GM12878 (cell line): ENCODE data around the gene KLHL25. TPM values are rescaled to one million over a fixed set of nuclear protein-coding genes. Genes with fewer than 3 reads are reported as not detected.

Experiments used
- ATAC-seq: fragments of 200-7000 bp; cut with Tn5 transposase; 3 replicates; pipeline ENCODE4 v1.9.1; 2020; ENCODE audit warnings: mild to moderate bottlenecking, moderate library complexity
- BruUV-seq: library from RNA; stranded (reverse); fragments of 400-500 nt; replicated peaks from 2 replicates; lab custom pipeline; 2021; lab: Mats Ljungman, UMichigan
- CTCF ChIA-PET: fragments of 300-600 bp; sonication (Branson Sonifier 250); formaldehyde crosslinking; extraction: SDS; loops from one replicate; lab custom pipeline; 2021; ENCODE audit warnings: inconsistent platforms; lab: Yijun Ruan, JAX
- POLR2A ChIA-PET: fragments of 350-600 bp; formaldehyde crosslinking; extraction: SDS; loops from one replicate; lab custom pipeline; 2021; ENCODE audit warnings: inconsistent platforms; lab: Charles Lee
- RAD21 ChIA-PET: fragments of 300-600 bp; sonication (Branson Sonifier 250); formaldehyde crosslinking; loops from one replicate; lab custom pipeline; 2023; ENCODE audit warnings: antibody characterized with exemption; ENCODE audit not compliant: unreplicated experiment; lab: Charles Lee
- SMC1A ChIA-PET: fragments of 300-600 bp; sonication (Branson Sonifier 250); formaldehyde crosslinking; loops from one replicate; lab custom pipeline; 2023; ENCODE audit not compliant: unreplicated experiment, uncharacterized antibody; lab: Charles Lee
- DNase-seq: peaks from one replicate; pipeline ENCODE4 v3.0.0-alpha.2; 2011; ENCODE audit warnings: low read depth, low spot score
- FAIRE-seq: peaks from 3 replicates; lab custom pipeline; 2011; peaks lifted over from hg19 to GRCh38; lab: Jason Lieb, UNC
- H2AFZ ChIP-seq: 2 replicates; pipeline ENCODE4 v1.6.0; 2011; ENCODE audit warnings: low read depth, low read length, control low read depth; ENCODE audit not compliant: control insufficient read depth
- H3K27ac ChIP-seq: 2 replicates; pipeline ENCODE4 v1.5.1; 2011; ENCODE audit warnings: control low read depth; ENCODE audit not compliant: control insufficient read depth, insufficient read depth
- H3K27me3 ChIP-seq, 2 experiments: replicated peaks in 1 of 2; 2 replicates each; pipeline versions ENCODE4 v1.6.0 to v1.6.1; 2011; ENCODE audit warnings: low read length in 1 of 2; ENCODE audit not compliant: control insufficient read depth in 2 of 2, insufficient read depth in 2 of 2
- H3K36me3 ChIP-seq, 2 experiments: 2 replicates each; pipeline ENCODE4 v1.5.1; 2011; ENCODE audit warnings: low read length in 1 of 2; ENCODE audit not compliant: control insufficient read depth in 2 of 2, insufficient read depth in 2 of 2
- H3K4me1 ChIP-seq: 2 replicates; pipeline ENCODE4 v1.6.1; 2011; ENCODE audit warnings: mild to moderate bottlenecking, low read length, moderate library complexity, mixed read lengths; ENCODE audit not compliant: control insufficient read depth, insufficient read depth
- H3K4me2 ChIP-seq: 2 replicates; pipeline ENCODE4 v1.6.0; 2011; ENCODE audit warnings: control low read depth; ENCODE audit not compliant: control insufficient read depth, insufficient read depth
- H3K4me3 ChIP-seq: fragments of 200-600 bp; sonication (generic); 2 replicates; pipeline ENCODE4 v1.5.1; 2016
- H3K79me2 ChIP-seq: 2 replicates; pipeline ENCODE4 v1.6.0; 2011; ENCODE audit warnings: low read length; ENCODE audit not compliant: control insufficient read depth, insufficient read depth
- H3K9ac ChIP-seq: 2 replicates; pipeline ENCODE4 v1.8.0; 2011; ENCODE audit warnings: low read length, control low read depth, mixed read lengths; ENCODE audit not compliant: control insufficient read depth, insufficient read depth
- H3K9me3 ChIP-seq: replicated peaks from 3 replicates; pipeline ENCODE4 v1.5.1; 2011; ENCODE audit warnings: mild to moderate bottlenecking, low read length; ENCODE audit not compliant: control insufficient read depth, insufficient read depth
- H4K20me1 ChIP-seq: 2 replicates; pipeline ENCODE4 v1.6.0; 2011; ENCODE audit not compliant: control insufficient read depth, insufficient read depth
- BHLHE40 ChIP-seq, 2 experiments: fragments of 450-650 bp in 1 of 2; IDR thresholded peaks; 2 replicates each; pipeline ENCODE4 v1.6.1; 2011 to 2017; ENCODE audit warnings: low read depth in 2 of 2, borderline replicate concordance in 1 of 2, improper control_type of control experiment in 1 of 2, low read length in 1 of 2, mild to moderate bottlenecking in 1 of 2
- CHD4 ChIP-seq: fragments of 200-600 bp; sonication (generic); IDR thresholded peaks from 2 replicates; pipeline ENCODE4 v1.6.1; 2016; ENCODE audit warnings: mild to moderate bottlenecking
- MEF2B ChIP-seq: fragments of 450-650 bp; IDR thresholded peaks from 2 replicates; pipeline ENCODE4 v1.6.1; 2018; ENCODE audit warnings: mild to moderate bottlenecking, moderate library complexity; ENCODE audit not compliant: partially characterized antibody, poor library complexity, severe bottlenecking
- NR2F1 ChIP-seq: fragments of 450-650 bp; conservative IDR thresholded peaks from 2 replicates; pipeline ENCODE4 v1.6.1; 2017; ENCODE audit warnings: mild to moderate bottlenecking
- SMAD5 ChIP-seq: IDR thresholded peaks from 2 replicates; pipeline ENCODE4 v1.6.1; 2016; ENCODE audit warnings: antibody characterized with exemption, low read depth
- SUPT20H ChIP-seq: IDR thresholded peaks from 2 replicates; pipeline ENCODE4 v1.6.1; 2011; ENCODE audit warnings: low read depth, mild to moderate bottlenecking, low read length, moderate library complexity, borderline replicate concordance; ENCODE audit not compliant: control insufficient read depth
- ZBTB4 ChIP-seq: fragments of 450-650 bp; formaldehyde crosslinking; IDR thresholded peaks from 2 replicates; pipeline ENCODE4 v1.4.0; 2022; ENCODE audit warnings: mild to moderate bottlenecking, moderate library complexity
- ZNF274 ChIP-seq: IDR thresholded peaks from one replicate; pipeline ENCODE4 v1.8.0; 2011; ENCODE audit not compliant: insufficient read length, insufficient read depth
- ZNF384 ChIP-seq: IDR thresholded peaks from 2 replicates; pipeline ENCODE4 v1.6.1; 2012; ENCODE audit warnings: low read depth, mild to moderate bottlenecking, low read length, improper control_type of control experiment, borderline replicate concordance
- ZNF622 ChIP-seq: fragments of 450-650 bp; IDR thresholded peaks from 2 replicates; pipeline ENCODE4 v1.6.1; 2017; ENCODE audit warnings: mild to moderate bottlenecking, inconsistent platforms
- WGBS: methylation state at CpG from one replicate; pipeline ENCODE4 v1.1.6; 2016; ENCODE audit warnings: low lambda C conversion rate; ENCODE audit not compliant: insufficient replicate concordance, insufficient coverage; ENCODE audit errors: missing lambda C conversion rate; 5-methylcytosine and 5-hydroxymethylcytosine counted together
- in situ Hi-C: fragments of 300-500 bp; cut with MboI; formaldehyde crosslinking; loops from 9 replicates; pipeline ENCODE4 v1.14.3; 2018; ENCODE audit warnings: mixed read lengths
- intact Hi-C: fragments of 100-400 bp; cut with micrococcal nuclease; formaldehyde crosslinking; loops from one replicate; pipeline ENCODE4 v1.14.2; 2022; ENCODE audit not compliant: unreplicated experiment
- polyA plus RNA-seq, 11 experiments: library from polyadenylated mRNA; depleted of rRNA in 4 of 11; unstranded in 6 of 11; stranded (reverse) in 5 of 11; fragments of >200 nt; fragmentation: Nextera tagmentation in 4 of 11; fragmentation: Illumina TruSeq in 1 of 11; extraction: Ambion mirVana in 4 of 11; extraction: Trizol in 1 of 11; gene quantifications; 1 replicate in 1 of 11; 2 replicates in 10 of 11; pipeline versions ENCODE4 v1.2.1 to v1.2.3, GENCODE V29; 2011 to 2016; ENCODE audit warnings: inconsistent platforms in 2 of 11, missing spikeins in 2 of 11, low read depth in 1 of 11
- total RNA-seq, 4 experiments: library from RNA; depleted of rRNA in 3 of 4; stranded (reverse); fragments of >200 nt in 3 of 4; fragmentation: Illumina TruSeq in 1 of 4; extraction: Trizol in 1 of 4; gene quantifications; 2 replicates each; pipeline versions ENCODE4 v1.2.1 to v1.2.3, GENCODE V29; 2013 to 2021
- TF ChIP-seq, protein P1 (sequence below): fragments of 450-650 bp; IDR thresholded peaks from 2 replicates; pipeline ENCODE4 v1.6.1; 2017; ENCODE audit warnings: mild to moderate bottlenecking, low read depth, inconsistent platforms; ENCODE audit not compliant: poor library complexity, severe bottlenecking
- TF ChIP-seq, protein P2 (sequence below): fragments of 450-650 bp; IDR thresholded peaks from 2 replicates; pipeline ENCODE4 v1.6.1; 2017; ENCODE audit warnings: borderline replicate concordance
- TF ChIP-seq, protein P3 (sequence below): fragments of 450-650 bp; formaldehyde crosslinking; IDR thresholded peaks from 2 replicates; pipeline ENCODE4 v1.4.0; 2020; ENCODE audit warnings: mild to moderate bottlenecking, moderate library complexity

Gene KLHL25
- total and polyA plus RNA-seq, 10 of the 15 experiments (the other 5 are each of a cell fraction or from before 2014, with no cell fraction given): 0.04 to 3.0 (median 2.1) TPM; not detected in 1

GRCh38 chr15:85834651-85835050 lies 39.9 kb upstream of the KLHL25 start:
- ChIA-PET SMC1A (interaction anchor here (1.2 kb wide), 1 partner anchor 105 kb away, joined by 6 read pairs; no protein-coding TSS in a partner anchor), CTCF (interaction anchor here (1.1 kb wide), 1 partner anchor 12 kb away, joined by 3 read pairs; no protein-coding TSS in a partner anchor), POLR2A (no interaction called here), RAD21 (no interaction called here)
- H3K9ac ChIP-seq: no peak overlapping the region
- no peaks in the 10 kb centered on the region; a peak in 2 of 4 replicates for H3K27me3 ChIP-seq
- in situ Hi-C loops: loop anchor here (5.0 kb wide), 2 partner anchors 102 to 537 kb away; no protein-coding TSS in a partner anchor
- TF ChIP-seq, protein P1, sequence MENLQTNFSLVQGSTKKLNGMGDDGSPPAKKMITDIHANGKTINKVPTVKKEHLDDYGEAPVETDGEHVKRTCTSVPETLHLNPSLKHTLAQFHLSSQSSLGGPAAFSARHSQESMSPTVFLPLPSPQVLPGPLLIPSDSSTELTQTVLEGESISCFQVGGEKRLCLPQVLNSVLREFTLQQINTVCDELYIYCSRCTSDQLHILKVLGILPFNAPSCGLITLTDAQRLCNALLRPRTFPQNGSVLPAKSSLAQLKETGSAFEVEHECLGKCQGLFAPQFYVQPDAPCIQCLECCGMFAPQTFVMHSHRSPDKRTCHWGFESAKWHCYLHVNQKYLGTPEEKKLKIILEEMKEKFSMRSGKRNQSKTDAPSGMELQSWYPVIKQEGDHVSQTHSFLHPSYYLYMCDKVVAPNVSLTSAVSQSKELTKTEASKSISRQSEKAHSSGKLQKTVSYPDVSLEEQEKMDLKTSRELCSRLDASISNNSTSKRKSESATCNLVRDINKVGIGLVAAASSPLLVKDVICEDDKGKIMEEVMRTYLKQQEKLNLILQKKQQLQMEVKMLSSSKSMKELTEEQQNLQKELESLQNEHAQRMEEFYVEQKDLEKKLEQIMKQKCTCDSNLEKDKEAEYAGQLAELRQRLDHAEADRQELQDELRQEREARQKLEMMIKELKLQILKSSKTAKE: no peak
- TF ChIP-seq ZNF274 (no peak), SUPT20H (no peak), ZNF384 (no peak), BHLHE40 (IDR thresholded peaks at IDR 0.05; ENCODE audit: borderline replicate concordance in 1 of 2, low read depth in 2 of 2, low read length in 1 of 2) (no peak), ZBTB4 (no peak), ZNF622 (no peak), SMAD5 (no peak), MEF2B (no peak), NR2F1 (no peak), CHD4 (no peak)
- TF ChIP-seq, protein P2, sequence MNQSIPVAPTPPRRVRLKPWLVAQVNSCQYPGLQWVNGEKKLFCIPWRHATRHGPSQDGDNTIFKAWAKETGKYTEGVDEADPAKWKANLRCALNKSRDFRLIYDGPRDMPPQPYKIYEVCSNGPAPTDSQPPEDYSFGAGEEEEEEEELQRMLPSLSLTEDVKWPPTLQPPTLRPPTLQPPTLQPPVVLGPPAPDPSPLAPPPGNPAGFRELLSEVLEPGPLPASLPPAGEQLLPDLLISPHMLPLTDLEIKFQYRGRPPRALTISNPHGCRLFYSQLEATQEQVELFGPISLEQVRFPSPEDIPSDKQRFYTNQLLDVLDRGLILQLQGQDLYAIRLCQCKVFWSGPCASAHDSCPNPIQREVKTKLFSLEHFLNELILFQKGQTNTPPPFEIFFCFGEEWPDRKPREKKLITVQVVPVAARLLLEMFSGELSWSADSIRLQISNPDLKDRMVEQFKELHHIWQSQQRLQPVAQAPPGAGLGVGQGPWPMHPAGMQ: no peak
- TF ChIP-seq, protein P3, sequence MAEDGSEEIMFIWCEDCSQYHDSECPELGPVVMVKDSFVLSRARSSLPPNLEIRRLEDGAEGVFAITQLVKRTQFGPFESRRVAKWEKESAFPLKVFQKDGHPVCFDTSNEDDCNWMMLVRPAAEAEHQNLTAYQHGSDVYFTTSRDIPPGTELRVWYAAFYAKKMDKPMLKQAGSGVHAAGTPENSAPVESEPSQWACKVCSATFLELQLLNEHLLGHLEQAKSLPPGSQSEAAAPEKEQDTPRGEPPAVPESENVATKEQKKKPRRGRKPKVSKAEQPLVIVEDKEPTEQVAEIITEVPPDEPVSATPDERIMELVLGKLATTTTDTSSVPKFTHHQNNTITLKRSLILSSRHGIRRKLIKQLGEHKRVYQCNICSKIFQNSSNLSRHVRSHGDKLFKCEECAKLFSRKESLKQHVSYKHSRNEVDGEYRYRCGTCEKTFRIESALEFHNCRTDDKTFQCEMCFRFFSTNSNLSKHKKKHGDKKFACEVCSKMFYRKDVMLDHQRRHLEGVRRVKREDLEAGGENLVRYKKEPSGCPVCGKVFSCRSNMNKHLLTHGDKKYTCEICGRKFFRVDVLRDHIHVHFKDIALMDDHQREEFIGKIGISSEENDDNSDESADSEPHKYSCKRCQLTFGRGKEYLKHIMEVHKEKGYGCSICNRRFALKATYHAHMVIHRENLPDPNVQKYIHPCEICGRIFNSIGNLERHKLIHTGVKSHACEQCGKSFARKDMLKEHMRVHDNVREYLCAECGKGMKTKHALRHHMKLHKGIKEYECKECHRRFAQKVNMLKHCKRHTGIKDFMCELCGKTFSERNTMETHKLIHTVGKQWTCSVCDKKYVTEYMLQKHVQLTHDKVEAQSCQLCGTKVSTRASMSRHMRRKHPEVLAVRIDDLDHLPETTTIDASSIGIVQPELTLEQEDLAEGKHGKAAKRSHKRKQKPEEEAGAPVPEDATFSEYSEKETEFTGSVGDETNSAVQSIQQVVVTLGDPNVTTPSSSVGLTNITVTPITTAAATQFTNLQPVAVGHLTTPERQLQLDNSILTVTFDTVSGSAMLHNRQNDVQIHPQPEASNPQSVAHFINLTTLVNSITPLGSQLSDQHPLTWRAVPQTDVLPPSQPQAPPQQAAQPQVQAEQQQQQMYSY (CRISPR knock-in tag): no peak
- intact Hi-C loops: loop anchor here (5.0 kb wide), 1 partner anchor 37 kb away; no protein-coding TSS in a partner anchor
- WGBS: 38% methylated on average over 3 of the region's 3 CpGs
- FAIRE-seq (no peak), ATAC-seq (no peak), DNase-seq (no peak)
- H3K36me3 ChIP-seq: no peaks in the 10 kb centered on the region
- H3K4me1 ChIP-seq: no peaks in the 10 kb centered on the region
- H3K27ac ChIP-seq: no peak overlapping the region
- H3K79me2 ChIP-seq: no peaks in the 10 kb centered on the region
- no peak overlapping the region for H3K4me2 ChIP-seq
- no peaks in the 10 kb centered on the region for H3K9me3 ChIP-seq
- no peak overlapping the region for H3K4me3 ChIP-seq
- BruUV-seq: no TSS peak
- no peak overlapping the region for H2AFZ ChIP-seq
- H4K20me1 ChIP-seq: no peaks in the 10 kb centered on the region; the same call in 1 of the 2 replicates
